Activated CD8-positive, alpha-beta memory T cell treated with anti-CD3 and anti-CD28 coated beads for 36 hours (primary cell): ENCODE data around the gene SH3TC2. TPM values are rescaled to one million over a fixed set of nuclear protein-coding genes. Genes with fewer than 3 reads are reported as not detected.
"Not testable (repeated sequence)": the region's sequence is repeated elsewhere in the genome, so short reads cannot be mapped to it uniquely, and the experiment has no call there.

Experiments used
- CTCF ChIA-PET: fragments of 350-600 bp; sonication (Branson Sonifier 250); formaldehyde crosslinking; loops from one replicate; lab custom pipeline; 2021; ENCODE audit warnings: antibody characterized with exemption; lab: Charles Lee
- POLR2A ChIA-PET: fragments of 350-600 bp; sonication (Branson Sonifier 250); formaldehyde crosslinking; loops from one replicate; lab custom pipeline; 2021; ENCODE audit warnings: antibody characterized with exemption; lab: Charles Lee
- total RNA-seq, 2 experiments: library from RNA; stranded (reverse); gene quantifications; one replicate each; pipeline ENCODE4 v1.2.3, GENCODE V29; 2021

The SH3TC2 gene
- not detected for total RNA-seq

DNA sequence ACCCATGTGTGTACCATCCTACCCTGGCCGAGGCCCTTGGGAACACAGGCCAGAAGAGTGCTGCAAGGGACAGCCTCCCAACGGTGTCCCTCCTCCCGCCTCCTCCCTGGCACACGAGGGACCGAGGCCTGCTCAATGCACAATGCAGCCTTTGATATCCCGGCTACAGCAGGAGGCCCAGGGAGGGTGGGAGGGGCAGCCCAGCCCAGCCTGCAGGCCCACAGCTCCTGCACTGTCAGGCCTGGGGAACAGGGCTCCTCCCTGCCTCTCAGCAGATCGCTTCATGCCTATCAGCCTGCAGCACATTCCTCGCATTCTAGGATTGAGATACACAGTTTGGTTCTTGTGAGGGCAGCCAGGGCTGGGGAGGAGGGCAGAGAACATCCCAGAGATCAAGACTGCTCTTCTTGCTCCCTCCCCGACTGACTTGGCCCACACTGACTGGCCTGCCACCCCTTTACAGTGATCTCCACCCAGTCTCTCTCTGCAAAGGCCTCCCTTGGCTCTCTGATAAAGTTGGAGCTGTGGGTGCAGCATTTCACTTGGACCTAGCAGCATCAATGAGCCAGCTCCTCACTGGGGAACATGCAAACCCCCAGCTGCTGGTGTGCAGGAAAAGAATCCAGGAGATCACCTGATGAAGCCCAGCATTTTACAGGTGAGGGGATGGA is at the start of gene SH3TC2:
Gene SH3TC2 (minus strand): TSS at position 46 of the 671 bp plus-strand sequence. CDS start 40 bp downstream, at position 6.
- ChIA-PET POLR2A (no interaction called here), CTCF (no interaction called here)

- POLR2A ChIA-PET: no interaction called here
- CTCF ChIA-PET: no interaction called here
These were observed 47.5 kb upstream of the SH3TC2 start for GRCh38 chr5:149110406-149110805.

GRCh38 chr5:149108651-149109280 is 45.9 kb upstream of the SH3TC2 start:
- ChIA-PET POLR2A (no interaction called here), CTCF (no interaction called here)

- ChIA-PET POLR2A (no interaction called here), CTCF (no interaction called here)
These were observed 37.5 kb upstream of the SH3TC2 start for GRCh38 chr5:149100331-149100730.

- CTCF ChIA-PET: no interaction called here
- POLR2A ChIA-PET: no interaction called here
These were observed 37.1 kb upstream of the SH3TC2 start for GRCh38 chr5:149099920-149100319.

DNA sequence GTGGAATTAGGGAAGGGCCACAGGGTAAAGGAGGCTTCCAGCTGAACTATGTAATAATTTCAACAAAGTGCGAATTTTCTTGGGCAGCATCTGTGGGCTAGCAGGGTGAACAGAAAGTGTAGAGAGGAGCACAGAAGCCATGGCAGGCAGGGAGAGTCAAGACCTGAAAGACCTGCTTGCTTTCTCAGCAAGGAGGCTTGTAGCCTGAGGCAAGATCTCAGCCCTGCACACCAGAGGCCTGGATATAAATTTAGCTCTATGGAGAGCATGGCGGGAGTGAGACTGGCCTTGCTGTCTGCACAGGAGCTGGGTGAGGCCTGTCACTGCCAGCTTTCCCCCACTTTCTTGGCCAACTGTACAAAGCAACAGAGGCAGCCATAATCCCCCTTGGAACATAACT is 32.1 kb upstream of the SH3TC2 start:
- CTCF ChIA-PET: no interaction called here
- POLR2A ChIA-PET: no interaction called here

DNA sequence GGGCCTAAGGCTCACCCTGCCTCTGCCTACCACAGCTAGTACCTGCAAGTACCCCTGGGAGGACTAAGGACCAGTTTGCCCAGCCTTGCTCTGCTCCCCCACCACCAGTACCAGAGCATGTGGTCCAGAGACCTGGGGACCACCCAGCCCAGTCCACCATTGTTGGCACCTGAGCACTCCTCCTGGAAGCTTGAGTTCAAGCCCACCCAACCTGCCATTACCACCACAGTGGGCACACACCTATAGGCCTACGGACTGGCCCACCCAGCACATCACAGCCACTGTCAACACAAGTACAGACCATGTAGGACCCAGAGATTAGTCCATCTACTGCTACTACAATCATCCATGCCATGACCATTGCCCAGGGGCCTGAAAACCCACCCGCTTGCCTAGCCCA is 30.8 kb upstream of the SH3TC2 start:
- POLR2A ChIA-PET: no interaction called here
- CTCF ChIA-PET: no interaction called here

GRCh38 chr5:149089796-149090195 is 26.9 kb upstream of the SH3TC2 start:
- CTCF ChIA-PET: no interaction called here
- POLR2A ChIA-PET: no interaction called here

- ChIA-PET POLR2A (no interaction called here), CTCF (no interaction called here)
These were observed 25.8 kb upstream of the SH3TC2 start for GRCh38 chr5:149088686-149089085.

DNA sequence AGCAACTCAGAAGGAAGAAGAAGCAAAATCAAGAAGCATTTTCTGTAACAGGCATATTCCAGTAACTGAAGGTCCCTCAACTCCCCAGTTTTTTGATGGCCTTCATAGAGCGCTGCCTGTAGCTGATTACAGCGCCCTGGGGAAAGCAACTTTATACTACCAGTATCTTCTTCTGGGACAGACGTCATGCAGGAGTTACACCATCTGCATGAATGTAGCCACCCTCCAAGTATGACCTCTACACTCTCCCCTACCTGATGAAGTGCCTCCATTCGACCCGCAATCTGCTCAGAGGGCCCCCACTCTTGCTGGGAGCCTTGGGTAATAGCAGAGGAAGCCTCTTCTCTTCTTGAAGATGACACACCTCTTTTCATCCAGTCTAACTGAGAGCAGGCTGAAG is 21.0 kb upstream of the SH3TC2 start:
- POLR2A ChIA-PET: no interaction called here

DNA sequence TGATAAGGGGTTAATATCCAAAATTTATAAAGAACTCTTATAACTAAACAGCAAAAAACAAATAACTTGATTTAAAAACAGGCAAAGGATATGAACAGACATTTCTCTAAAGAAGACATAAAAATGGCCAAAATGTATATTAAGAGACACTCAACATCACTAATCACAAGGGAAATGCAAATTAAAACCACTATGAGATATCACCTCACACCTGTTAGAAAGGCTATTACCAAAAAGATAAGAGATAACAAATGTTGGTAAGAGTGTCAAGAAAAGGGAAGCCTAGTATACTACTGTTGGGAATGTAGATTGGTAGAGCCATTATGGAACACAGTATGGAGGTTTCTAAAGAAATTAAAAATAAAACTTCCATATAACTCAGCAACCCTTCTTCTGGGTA is 19.4 kb upstream of the SH3TC2 start:
- ChIA-PET POLR2A (no interaction called here), CTCF (no interaction called here)

More for the DNA sequence above, 21.0 kb upstream of the SH3TC2 start:
- CTCF ChIA-PET: no interaction called here

- ChIA-PET CTCF (no interaction called here), POLR2A (no interaction called here)
These were observed 17.4 kb upstream of the SH3TC2 start for GRCh38 chr5:149080294-149080693.

- ChIA-PET POLR2A (no interaction called here), CTCF (no interaction called here)
These were observed 17.0 kb upstream of the SH3TC2 start for GRCh38 chr5:149079883-149080282.

DNA sequence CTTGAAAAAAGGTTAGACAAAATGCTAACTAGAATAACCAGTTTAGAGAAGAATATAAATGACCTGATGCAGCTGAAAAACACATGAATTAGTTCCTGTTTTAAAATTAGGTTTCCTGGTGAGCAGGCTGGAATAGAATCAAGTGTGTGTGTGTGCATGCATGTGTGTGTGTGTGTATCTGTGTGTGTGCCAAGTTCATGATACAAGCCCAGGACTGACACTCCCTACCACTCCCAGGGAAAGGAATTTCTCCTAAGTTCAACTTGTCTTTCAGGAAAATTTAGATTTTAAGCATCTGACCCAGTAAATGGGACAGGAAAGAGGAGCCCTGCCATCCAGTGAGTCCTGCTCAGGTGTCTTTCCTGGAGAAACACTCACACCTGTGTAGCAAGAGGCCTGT is 11.2 kb upstream of the SH3TC2 start:
- CTCF ChIA-PET, POLR2A ChIA-PET: not testable (repeated sequence)

DNA sequence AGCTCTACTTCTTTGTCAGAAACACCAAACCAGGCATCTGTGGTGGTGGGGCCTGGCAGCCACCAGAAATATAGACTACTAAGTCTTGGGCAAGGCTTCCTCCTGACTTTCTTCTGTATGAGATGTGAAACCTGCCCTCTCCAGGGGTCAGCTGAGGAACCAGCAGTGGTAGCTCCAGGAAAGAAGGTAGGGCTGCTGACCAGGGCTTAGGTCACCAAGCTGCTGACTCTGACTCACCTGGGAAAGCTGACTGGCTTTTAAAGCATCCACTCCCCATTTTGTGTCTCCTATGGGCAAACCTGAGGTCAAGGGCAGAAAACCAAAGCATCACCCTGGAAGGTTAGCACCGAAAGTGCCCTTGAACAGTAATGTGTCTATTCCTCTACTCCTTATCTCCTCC is 10.4 kb upstream of the SH3TC2 start:
- CTCF ChIA-PET: no interaction called here
- POLR2A ChIA-PET: no interaction called here

DNA sequence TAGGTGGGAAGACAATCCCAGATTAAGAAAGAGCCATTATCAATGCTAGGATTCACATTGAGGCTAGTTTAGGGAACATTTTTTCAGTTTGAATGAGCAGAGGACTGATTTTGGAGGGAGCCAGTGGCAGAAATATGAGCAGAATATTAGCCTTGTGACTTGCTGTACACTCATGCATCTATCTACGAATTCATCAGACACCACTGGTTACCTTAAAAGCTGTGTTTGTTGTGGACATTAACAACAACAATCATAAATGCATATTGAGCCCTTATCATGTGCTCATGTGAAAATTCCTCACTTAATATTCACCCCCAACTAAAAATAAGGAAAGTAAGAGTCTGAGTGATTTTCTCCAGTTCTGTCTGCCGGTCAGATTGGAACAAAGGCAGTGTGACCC is 9.9 kb upstream of the SH3TC2 start:
- CTCF ChIA-PET: no interaction called here
- POLR2A ChIA-PET: no interaction called here

GRCh38 chr5:149072376-149072775 is 9.5 kb upstream of the SH3TC2 start:
- ChIA-PET CTCF (no interaction called here), POLR2A (no interaction called here)

- ChIA-PET POLR2A (no interaction called here), CTCF (no interaction called here)
These were observed 8.9 kb upstream of the SH3TC2 start for GRCh38 chr5:149071756-149072155.

DNA sequence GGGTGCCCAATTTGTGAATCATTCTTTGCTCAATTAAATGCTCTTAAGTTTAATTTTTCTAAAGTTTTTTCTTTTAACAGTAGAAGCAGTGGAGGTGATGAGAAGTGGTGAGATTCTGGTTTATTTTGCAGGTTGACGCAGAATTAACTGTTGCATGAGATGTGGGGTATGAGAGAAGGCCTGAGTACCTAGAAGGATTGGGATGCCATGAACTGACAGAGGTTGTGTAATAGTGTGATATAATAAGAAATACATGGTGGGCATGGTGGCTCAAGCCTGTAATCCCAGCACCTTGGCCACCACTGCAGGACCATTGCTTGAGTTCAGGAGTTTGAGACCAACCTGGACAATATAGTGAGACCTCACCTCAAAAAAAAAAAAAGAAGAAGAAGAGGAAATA is 8.4 kb upstream of the SH3TC2 start:
- CTCF ChIA-PET: no interaction called here
- POLR2A ChIA-PET: no interaction called here

DNA sequence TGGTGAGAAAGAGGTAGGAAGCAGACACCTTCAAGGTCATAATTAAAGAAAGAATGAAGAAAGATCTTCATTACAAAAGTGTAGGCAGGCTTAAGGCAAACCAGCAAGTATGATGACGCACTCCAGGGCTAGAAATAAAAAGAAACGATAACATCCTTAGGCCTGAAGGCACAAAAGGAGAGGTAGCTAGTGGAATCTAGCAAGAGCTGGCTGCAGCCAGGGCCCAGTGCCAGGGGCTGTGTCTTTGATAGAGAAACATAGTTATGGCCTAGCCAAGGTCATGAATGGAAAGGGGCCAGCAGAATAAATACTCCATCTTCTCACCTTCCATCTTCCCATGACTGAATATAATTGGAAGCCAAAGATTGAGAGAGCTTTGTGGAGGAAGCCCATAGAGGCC is 6.8 kb upstream of the SH3TC2 start:
- ChIA-PET POLR2A (no interaction called here), CTCF (no interaction called here)

DNA sequence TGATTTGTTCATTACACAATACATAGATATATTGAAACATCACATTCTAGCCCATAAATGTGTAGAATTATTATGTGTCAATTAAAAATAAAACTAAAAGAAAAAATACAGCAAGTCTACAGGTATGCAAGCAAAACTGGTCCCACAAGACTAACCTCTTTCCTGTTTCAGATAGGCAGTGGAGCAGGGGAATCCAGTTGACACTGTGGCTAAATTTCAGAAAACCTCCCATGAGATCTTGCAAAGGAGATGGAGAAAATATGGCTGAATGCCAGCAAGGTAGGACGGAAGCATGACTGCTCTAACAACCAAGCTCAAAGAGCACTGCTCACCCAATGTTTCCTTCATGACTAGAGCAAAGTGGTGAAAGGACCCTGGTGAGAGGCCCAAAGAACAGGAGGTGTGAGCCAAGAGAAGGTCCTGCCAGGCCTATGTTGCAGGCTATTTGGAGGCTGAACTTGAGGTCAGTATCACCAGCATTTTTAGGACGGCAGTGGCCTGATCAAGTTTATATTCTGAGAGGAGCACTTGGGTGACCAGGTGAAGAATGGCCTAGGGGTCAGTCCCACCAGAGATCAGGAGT is 1.1 kb upstream of the SH3TC2 start:
- ChIA-PET POLR2A (no interaction called here), CTCF (no interaction called here)
